K562 (cell line): Measurements from ENCODE around the gene DLGAP1. TPM values are rescaled to one million over a fixed set of nuclear protein-coding genes. Genes with fewer than 3 reads are reported as not detected.
A peak's percentile ranks its signal among the peaks of the same experiment; 100 is the strongest.

Experiments
- BMI1 ChIP-seq: fragments of 150-350 bp; IDR thresholded peaks from 2 replicates; pipeline ENCODE4 v1.6.1; 2014; ENCODE audit warnings: low read length
- CBX8 ChIP-seq: fragments of 200-600 bp; sonication (generic); IDR thresholded peaks from 2 replicates; pipeline ENCODE4 v1.6.1; 2012; ENCODE audit warnings: borderline replicate concordance, mixed run types, low read depth, mild to moderate bottlenecking, moderate library complexity, mixed read lengths, low read length, control low read depth, inconsistent platforms; ENCODE audit not compliant: poor library complexity, severe bottlenecking; ENCODE audit errors: extremely low read depth
- E2F3 ChIP-seq: fragments of 250-450 bp; sonication (Bioruptor Pico); IDR thresholded peaks from 2 replicates; pipeline ENCODE4 v1.4.0; 2020; ENCODE audit warnings: mild to moderate bottlenecking
- ETS2 ChIP-seq: IDR thresholded peaks from 2 replicates; pipeline ENCODE4 v1.6.1; 2016; ENCODE audit warnings: borderline replicate concordance, missing genetic modification characterization, mild to moderate bottlenecking, moderate library complexity, missing compliant biosample characterization; ENCODE audit not compliant: poor library complexity, severe bottlenecking
- HEY1 ChIP-seq: fragments of 250-450 bp; sonication (Bioruptor Pico); IDR thresholded peaks from 2 replicates; pipeline ENCODE4 v1.5.0; 2020; ENCODE audit warnings: mild to moderate bottlenecking, moderate library complexity, borderline replicate concordance
- RBM15 ChIP-seq: fragments of 200-400 bp; formaldehyde crosslinking; IDR thresholded peaks from 2 replicates; pipeline ENCODE4 v1.6.1; 2018; ENCODE audit warnings: mild to moderate bottlenecking, low read length, moderate library complexity; ENCODE audit not compliant: insufficient read depth
- SPI1 ChIP-seq: IDR thresholded peaks from 2 replicates; pipeline ENCODE4 v1.6.1; 2011; ENCODE audit warnings: low read depth, low read length, control low read depth, borderline replicate concordance
- ZMIZ1 ChIP-seq, 2 experiments: fragments of 150-350 bp in 1 of 2; IDR thresholded peaks; 2 replicates each; pipeline ENCODE4 v1.6.1; 2012 to 2016; ENCODE audit warnings: low read depth in 2 of 2, low read length in 2 of 2, mild to moderate bottlenecking in 1 of 2, moderate library complexity in 1 of 2
- polyA plus RNA-seq, 8 experiments: library from polyadenylated mRNA; depleted of rRNA in 4 of 8; stranded (reverse) in 5 of 8; unstranded in 3 of 8; fragments of >200 nt; fragmentation: Nextera tagmentation in 2 of 8; fragmentation: Illumina TruSeq in 1 of 8; extraction: Ambion mirVana in 2 of 8; extraction: Trizol in 1 of 8; gene quantifications; 2 replicates each; pipeline versions ENCODE4 v1.2.1 to v1.2.3, GENCODE V29; 2011 to 2014; ENCODE audit warnings: inconsistent platforms in 1 of 8, missing spikeins in 1 of 8
- total RNA-seq, 7 experiments: library from RNA; depleted of rRNA in 6 of 7; stranded (reverse); fragments of >200 nt in 6 of 7; fragmentation: Illumina TruSeq in 2 of 7; extraction: Trizol in 2 of 7; gene quantifications; 2 replicates each; pipeline versions ENCODE4 v1.2.1 to v1.2.3, GENCODE V29; 2011 to 2021; ENCODE audit warnings: low replicate concordance in 1 of 7
- TF ChIP-seq, protein P1 (sequence below): sonication (generic); formaldehyde crosslinking; IDR thresholded peaks from 2 replicates; pipeline ENCODE4 v1.8.0; 2022; ENCODE audit warnings: missing genetic modification reagents, mild to moderate bottlenecking, borderline replicate concordance
- TF ChIP-seq, protein P2 (sequence below): sonication (generic); formaldehyde crosslinking; IDR thresholded peaks from 2 replicates; pipeline ENCODE4 v1.8.0; 2022; ENCODE audit warnings: mild to moderate bottlenecking, missing genetic modification reagents
- TF ChIP-seq, protein P3 (sequence below), 2 experiments: IDR thresholded peaks; 2 replicates each; pipeline ENCODE4 v1.6.1; 2012; ENCODE audit warnings: improper control_type of control experiment in 2 of 2, low read depth in 2 of 2, low read length in 2 of 2, borderline replicate concordance in 1 of 2

The DLGAP1 gene
- total and polyA plus RNA-seq, 9 of the 15 experiments (the other 6 are each of a cell fraction or from before 2014, with no cell fraction given): 0.04 to 0.22 (median 0.08) TPM

- TF ChIP-seq BMI1 (0 out of 2 replicates have a peak, but pooled peaks have one; percentile 10), ETS2 (tag) (no peak), CBX8 (no peak), E2F3 (CRISPR knock-in tag) (no peak), HEY1 (CRISPR knock-in tag) (no peak), SPI1 (peak; percentile 81), ZMIZ1 (IDR thresholded peaks at IDR 0.05; ENCODE audit: low read depth in 2 of 2, low read length in 2 of 2) (peak in 1 of 2 experiments; percentile 65; a peak in 2 of 4 replicates), RBM15 (no peak)
- TF ChIP-seq, protein P1, sequence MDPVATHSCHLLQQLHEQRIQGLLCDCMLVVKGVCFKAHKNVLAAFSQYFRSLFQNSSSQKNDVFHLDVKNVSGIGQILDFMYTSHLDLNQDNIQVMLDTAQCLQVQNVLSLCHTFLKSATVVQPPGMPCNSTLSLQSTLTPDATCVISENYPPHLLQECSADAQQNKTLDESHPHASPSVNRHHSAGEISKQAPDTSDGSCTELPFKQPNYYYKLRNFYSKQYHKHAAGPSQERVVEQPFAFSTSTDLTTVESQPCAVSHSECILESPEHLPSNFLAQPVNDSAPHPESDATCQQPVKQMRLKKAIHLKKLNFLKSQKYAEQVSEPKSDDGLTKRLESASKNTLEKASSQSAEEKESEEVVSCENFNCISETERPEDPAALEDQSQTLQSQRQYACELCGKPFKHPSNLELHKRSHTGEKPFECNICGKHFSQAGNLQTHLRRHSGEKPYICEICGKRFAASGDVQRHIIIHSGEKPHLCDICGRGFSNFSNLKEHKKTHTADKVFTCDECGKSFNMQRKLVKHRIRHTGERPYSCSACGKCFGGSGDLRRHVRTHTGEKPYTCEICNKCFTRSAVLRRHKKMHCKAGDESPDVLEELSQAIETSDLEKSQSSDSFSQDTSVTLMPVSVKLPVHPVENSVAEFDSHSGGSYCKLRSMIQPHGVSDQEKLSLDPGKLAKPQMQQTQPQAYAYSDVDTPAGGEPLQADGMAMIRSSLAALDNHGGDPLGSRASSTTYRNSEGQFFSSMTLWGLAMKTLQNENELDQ: no peak
- TF ChIP-seq, protein P2, sequence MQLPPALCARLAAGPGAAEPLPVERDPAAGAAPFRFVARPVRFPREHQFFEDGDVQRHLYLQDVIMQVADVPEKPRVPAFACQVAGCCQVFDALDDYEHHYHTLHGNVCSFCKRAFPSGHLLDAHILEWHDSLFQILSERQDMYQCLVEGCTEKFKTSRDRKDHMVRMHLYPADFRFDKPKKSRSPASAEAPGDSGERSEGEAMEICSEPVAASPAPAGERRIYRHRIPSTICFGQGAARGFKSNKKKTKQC (CRISPR knock-in tag): no peak
- TF ChIP-seq, protein P3, sequence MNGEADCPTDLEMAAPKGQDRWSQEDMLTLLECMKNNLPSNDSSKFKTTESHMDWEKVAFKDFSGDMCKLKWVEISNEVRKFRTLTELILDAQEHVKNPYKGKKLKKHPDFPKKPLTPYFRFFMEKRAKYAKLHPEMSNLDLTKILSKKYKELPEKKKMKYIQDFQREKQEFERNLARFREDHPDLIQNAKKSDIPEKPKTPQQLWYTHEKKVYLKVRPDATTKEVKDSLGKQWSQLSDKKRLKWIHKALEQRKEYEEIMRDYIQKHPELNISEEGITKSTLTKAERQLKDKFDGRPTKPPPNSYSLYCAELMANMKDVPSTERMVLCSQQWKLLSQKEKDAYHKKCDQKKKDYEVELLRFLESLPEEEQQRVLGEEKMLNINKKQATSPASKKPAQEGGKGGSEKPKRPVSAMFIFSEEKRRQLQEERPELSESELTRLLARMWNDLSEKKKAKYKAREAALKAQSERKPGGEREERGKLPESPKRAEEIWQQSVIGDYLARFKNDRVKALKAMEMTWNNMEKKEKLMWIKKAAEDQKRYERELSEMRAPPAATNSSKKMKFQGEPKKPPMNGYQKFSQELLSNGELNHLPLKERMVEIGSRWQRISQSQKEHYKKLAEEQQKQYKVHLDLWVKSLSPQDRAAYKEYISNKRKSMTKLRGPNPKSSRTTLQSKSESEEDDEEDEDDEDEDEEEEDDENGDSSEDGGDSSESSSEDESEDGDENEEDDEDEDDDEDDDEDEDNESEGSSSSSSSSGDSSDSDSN (IDR thresholded peaks at IDR 0.05; ENCODE audit: borderline replicate concordance in 1 of 2, low read depth in 2 of 2, low read length in 2 of 2): no peak
Observed at GRCh38 chr18:3595369-3596273, 859.5 kb downstream of the DLGAP1 start (continued).
